Measurements from ENCODE around the gene PTPRN2. TPM values are rescaled to one million over a fixed set of nuclear protein-coding genes. Genes with fewer than 3 reads are reported as not detected.

PTPRN2 gene
- total and polyA plus RNA-seq, 4 experiments from 2014 or later: 1.7 to 2.6 (median 1.9) TPM

DNA sequence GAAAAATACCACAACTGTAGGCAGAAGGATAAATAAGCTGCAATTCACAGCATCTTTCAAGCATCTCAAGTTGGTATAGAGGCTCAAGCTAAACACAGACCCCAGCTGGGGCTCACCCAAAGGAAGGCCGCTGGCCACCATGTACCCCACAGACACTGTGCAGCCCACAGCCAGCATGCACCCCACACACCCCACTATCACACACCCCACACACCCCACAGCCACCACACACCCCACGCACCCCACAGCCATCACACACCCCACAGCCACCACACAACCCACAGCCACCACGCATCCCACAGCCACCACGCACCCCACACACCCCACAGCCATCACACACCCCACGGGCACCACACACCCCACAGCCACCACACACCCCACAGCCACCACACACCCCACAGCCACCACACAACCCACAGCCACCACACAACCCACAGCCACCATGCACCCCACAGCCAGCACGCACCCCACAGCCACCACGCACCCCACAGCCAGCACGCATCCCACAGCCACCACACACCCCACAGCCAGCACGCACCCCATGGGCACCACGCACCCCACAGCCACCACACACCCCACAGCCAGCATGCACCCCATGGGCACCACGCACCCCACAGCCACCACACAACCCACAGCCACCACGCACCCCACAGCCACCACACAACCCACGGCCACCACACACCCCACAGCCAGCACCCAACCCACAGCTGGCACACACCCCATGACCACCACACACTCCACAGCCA is 1036.1 kb downstream of the PTPRN2 start:
- Histone ChIP-seq H3K4me1 (ENCODE audit: insufficient read depth, low read length) (no peaks in the 10 kb centered on the region), H3K27ac (ENCODE audit: low read depth, low read length) (no peak overlapping the region), H3K4me3 (ENCODE audit: low read length in 2 of 2) (no peak overlapping the region), H3K9me3 (ENCODE audit: control insufficient read depth in 1 of 2, low read length in 2 of 2) (no peaks in the 10 kb centered on the region), H3K27me3 (ENCODE audit: insufficient read depth, low read length) (no peaks in the 10 kb centered on the region), H3K36me3 (ENCODE audit: insufficient read depth, low read length) (no peaks in the 10 kb centered on the region)
- intact Hi-C loops (cut with micrococcal nuclease): no loop called here
- DNase-seq: no peak
- Mint-ChIP-seq H3K9me3 (no peaks in the 10 kb centered on the region), H3K4me3 (no peak overlapping the region), H3K27me3 (peaks cover 0 to 1% of the 10 kb centered on the region in 2 donors), H3K4me1 (no peaks in the 10 kb centered on the region), H3K27ac (peak overlapping the region in 1 of 7 donors; percentile 55), H3K36me3 (no peaks in the 10 kb centered on the region)
- ChIA-PET CTCF (ENCODE audit: partially characterized antibody) (no interaction called here), POLR2A (ENCODE audit: partially characterized antibody) (no interaction called here)

DNA sequence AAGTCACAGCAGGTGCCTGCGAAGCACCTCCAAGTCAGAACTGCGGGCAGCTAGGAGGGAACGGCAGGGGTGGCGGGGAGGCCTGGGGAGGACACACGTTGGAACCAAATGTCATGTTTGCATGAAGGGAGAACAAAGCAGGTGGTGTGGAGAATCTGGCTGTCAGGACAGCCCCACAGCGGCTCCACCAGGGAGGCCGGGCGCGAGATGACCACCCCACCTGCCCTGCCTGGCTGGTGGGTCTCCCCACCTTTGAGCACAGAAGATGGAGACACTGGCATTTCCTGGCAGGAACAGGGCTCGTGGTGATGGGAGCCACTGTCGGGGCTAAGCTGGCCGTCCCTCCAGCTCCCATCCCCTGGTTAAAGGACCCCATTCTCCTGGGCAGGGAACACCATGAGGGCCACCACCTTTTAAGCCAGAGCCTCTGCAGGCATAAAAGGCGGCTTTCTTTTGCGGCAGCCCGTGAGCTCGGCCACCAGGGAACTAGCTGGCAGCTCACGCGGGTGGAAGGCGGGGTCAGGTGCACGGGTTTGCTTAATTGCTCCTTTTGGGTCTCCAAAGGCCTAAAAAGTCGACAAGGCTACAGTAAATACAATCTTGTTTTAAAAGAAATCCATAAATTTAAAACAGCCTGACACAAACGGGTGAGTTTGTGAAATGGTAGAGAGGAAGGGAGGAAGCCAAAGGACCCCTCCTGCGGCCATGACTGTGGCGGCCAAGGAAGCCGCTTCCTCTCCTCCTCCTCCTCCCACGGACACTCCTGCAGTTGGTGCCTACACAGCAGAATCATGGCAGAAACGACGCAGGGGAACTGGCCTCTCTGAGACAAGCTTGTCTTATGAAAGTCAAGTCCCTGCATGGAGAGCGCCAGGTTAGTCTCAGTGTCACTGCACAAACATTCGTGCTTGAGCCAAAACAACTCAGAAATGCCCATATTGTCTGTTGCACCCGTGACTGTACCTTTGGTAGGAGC is 1037.0 kb downstream of the PTPRN2 start:
- Mint-ChIP-seq H3K36me3 (no peaks in the 10 kb centered on the region), H3K27ac (no peak overlapping the region), H3K4me3 (no peak overlapping the region), H3K4me1 (no peaks in the 10 kb centered on the region), H3K27me3 (peaks cover 0 to 1% of the 10 kb centered on the region in 2 donors), H3K9me3 (no peaks in the 10 kb centered on the region)
- Histone ChIP-seq H3K4me1 (ENCODE audit: insufficient read depth, low read length) (no peaks in the 10 kb centered on the region), H3K27ac (ENCODE audit: low read depth, low read length) (no peak overlapping the region), H3K27me3 (ENCODE audit: insufficient read depth, low read length) (no peaks in the 10 kb centered on the region), H3K36me3 (ENCODE audit: insufficient read depth, low read length) (no peaks in the 10 kb centered on the region), H3K4me3 (ENCODE audit: low read length in 2 of 2) (no peak overlapping the region), H3K9me3 (ENCODE audit: control insufficient read depth in 1 of 2, low read length in 2 of 2) (no peaks in the 10 kb centered on the region)
- DNase-seq: no peak
- CTCF ChIA-PET (ENCODE audit: partially characterized antibody): interaction anchor here (1.4 kb wide), 1 partner anchor 118 kb away, joined by 3 read pairs; no protein-coding TSS in a partner anchor
- POLR2A ChIA-PET (ENCODE audit: partially characterized antibody): no interaction called here
- intact Hi-C loops (cut with micrococcal nuclease): no loop called here

DNA sequence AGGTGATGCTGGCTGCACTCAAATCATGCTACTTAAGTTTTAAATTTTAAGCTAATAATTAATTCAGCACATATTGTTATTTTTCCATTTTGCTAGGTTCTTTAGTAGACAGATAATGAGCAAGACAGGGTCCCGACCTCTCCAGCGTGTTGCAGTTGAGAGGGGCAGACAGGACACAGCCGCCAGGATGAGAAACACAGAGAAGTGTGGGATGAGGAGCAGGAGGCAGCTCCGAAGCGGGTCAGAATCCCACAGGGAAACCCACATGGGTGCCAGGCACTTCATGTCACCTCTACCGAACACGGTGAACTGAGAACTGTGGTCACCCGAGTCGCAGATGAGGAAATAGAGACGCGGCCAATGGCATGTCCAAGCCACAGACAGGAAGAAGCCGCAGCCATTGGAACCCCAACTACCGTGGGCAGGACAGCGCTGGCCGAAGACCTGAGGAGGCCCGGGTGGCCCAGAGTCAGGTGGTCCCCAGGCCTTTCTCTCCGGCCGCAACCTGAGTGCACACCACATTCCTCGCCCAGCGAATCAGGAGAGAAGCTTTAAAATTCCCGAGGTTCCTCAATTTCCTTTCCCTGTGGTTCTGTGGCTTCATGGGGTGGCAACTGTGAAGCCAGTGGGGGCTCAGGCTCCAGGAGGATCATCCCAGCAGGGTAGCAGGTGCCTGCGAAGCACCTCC is 1037.9 kb downstream of the PTPRN2 start:
- CTCF ChIA-PET (ENCODE audit: partially characterized antibody): interaction anchor here (1.2 to 1.4 kb wide), 2 partner anchors 19 to 117 kb away, joined by 3 read pairs; no protein-coding TSS in a partner anchor
- Histone ChIP-seq H3K27me3 (ENCODE audit: insufficient read depth, low read length) (no peaks in the 10 kb centered on the region), H3K4me1 (ENCODE audit: insufficient read depth, low read length) (no peaks in the 10 kb centered on the region), H3K27ac (ENCODE audit: low read depth, low read length) (no peak overlapping the region), H3K9me3 (ENCODE audit: control insufficient read depth in 1 of 2, low read length in 2 of 2) (no peaks in the 10 kb centered on the region), H3K4me3 (ENCODE audit: low read length in 2 of 2) (no peak overlapping the region), H3K36me3 (ENCODE audit: insufficient read depth, low read length) (no peaks in the 10 kb centered on the region)
- Mint-ChIP-seq H3K4me1 (peaks cover 0 to 5% (median under 1%) of the 10 kb centered on the region in 4 donors), H3K27ac (no peak overlapping the region), H3K9me3 (no peaks in the 10 kb centered on the region), H3K36me3 (no peaks in the 10 kb centered on the region), H3K4me3 (peak overlapping the region in 1 of 8 donors; percentile 12), H3K27me3 (peaks cover 0 to 1% of the 10 kb centered on the region in 2 donors)
- POLR2A ChIA-PET (ENCODE audit: partially characterized antibody): no interaction called here
- DNase-seq: no peak
- intact Hi-C loops (cut with micrococcal nuclease): no loop called here

DNA sequence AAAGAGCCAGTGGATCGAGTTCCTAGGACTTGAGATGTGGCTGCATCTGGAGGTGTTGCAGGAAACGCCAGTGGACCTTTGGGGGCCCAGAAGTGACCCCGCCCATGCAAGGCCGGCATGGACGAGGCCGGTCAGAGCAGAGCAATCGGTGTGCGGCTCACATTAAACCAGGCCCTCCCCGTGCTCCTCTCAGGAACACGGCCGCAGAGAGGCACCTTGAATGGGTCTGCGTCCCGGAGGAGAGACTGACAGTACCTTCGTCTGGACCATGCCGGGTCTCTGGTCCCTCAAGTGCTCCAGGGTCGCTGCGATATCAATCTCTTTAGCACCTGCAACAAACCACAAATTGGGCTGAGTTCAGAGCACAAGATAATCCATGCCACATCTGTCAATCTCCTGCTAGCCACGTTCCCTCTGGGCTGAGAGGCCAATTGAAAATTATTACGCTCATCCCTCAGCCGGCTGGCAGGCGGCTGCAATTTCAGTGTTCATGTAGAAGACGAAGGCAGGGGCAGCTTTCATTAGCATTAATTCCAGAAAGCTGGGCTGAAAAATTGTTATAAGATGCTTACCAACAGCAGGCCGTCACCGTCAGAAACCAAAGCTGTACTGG is 1038.8 kb downstream of the PTPRN2 start:
- Mint-ChIP-seq H3K27me3 (peaks cover 0 to 1% of the 10 kb centered on the region in 2 donors), H3K9me3 (no peaks in the 10 kb centered on the region), H3K4me3 (no peak overlapping the region), H3K27ac (no peak overlapping the region), H3K36me3 (no peaks in the 10 kb centered on the region), H3K4me1 (peaks cover 0 to 9% (median 4%) of the 10 kb centered on the region in 4 donors)
- POLR2A ChIA-PET (ENCODE audit: partially characterized antibody): no interaction called here
- intact Hi-C loops (cut with micrococcal nuclease): no loop called here
- Histone ChIP-seq H3K36me3 (ENCODE audit: insufficient read depth, low read length) (no peaks in the 10 kb centered on the region), H3K4me1 (ENCODE audit: insufficient read depth, low read length) (no peaks in the 10 kb centered on the region), H3K4me3 (ENCODE audit: low read length in 2 of 2) (no peak overlapping the region), H3K27me3 (ENCODE audit: insufficient read depth, low read length) (no peaks in the 10 kb centered on the region), H3K27ac (ENCODE audit: low read depth, low read length) (no peak overlapping the region), H3K9me3 (ENCODE audit: control insufficient read depth in 1 of 2, low read length in 2 of 2) (no peaks in the 10 kb centered on the region)
- CTCF ChIA-PET (ENCODE audit: partially characterized antibody): interaction anchor here (1.2 to 1.4 kb wide), 2 partner anchors 18 to 116 kb away, joined by 3 read pairs; no protein-coding TSS in a partner anchor
- no peak for DNase-seq

DNA sequence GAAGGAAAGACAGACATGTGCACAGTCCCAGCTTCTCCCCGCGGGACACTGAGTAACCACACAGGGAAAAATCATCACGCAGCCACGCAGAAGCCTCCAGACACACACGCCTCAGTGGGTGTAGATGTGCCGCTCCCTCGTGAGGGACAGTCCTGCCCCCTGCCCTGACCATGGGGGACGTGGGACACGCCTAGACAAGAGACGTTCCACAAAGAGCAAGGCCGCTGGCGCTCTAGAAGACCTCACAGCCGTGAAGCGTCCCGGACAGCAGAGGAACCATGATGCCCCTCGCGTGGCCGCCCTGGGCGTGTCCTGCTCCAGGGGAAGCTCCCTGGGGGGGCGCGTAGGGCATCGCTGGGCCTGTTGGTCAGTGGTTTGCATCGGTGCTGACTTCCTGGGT is 1040.0 kb downstream of the PTPRN2 start:
- ChIA-PET POLR2A (ENCODE audit: partially characterized antibody) (no interaction called here), CTCF (ENCODE audit: partially characterized antibody) (no interaction called here)
- Histone ChIP-seq H3K9me3 (ENCODE audit: control insufficient read depth in 1 of 2, low read length in 2 of 2) (no peaks in the 10 kb centered on the region), H3K27ac (ENCODE audit: low read depth, low read length) (no peak overlapping the region), H3K27me3 (ENCODE audit: insufficient read depth, low read length) (no peaks in the 10 kb centered on the region), H3K4me1 (ENCODE audit: insufficient read depth, low read length) (no peaks in the 10 kb centered on the region), H3K4me3 (ENCODE audit: low read length in 2 of 2) (no peak overlapping the region), H3K36me3 (ENCODE audit: insufficient read depth, low read length) (no peaks in the 10 kb centered on the region)
- intact Hi-C loops (cut with micrococcal nuclease): no loop called here
- H3K4me3 Mint-ChIP-seq: no peak overlapping the region
- DNase-seq: no peak
- no peaks in the 10 kb centered on the region for H3K9me3 Mint-ChIP-seq
- H3K27ac Mint-ChIP-seq: no peak overlapping the region
- H3K27me3 Mint-ChIP-seq: peaks cover 0 to 1% of the 10 kb centered on the region in 2 donors
- H3K36me3 Mint-ChIP-seq: no peaks in the 10 kb centered on the region
- H3K4me1 Mint-ChIP-seq: peaks cover 0 to 10% (median 4%) of the 10 kb centered on the region in 4 donors

DNA sequence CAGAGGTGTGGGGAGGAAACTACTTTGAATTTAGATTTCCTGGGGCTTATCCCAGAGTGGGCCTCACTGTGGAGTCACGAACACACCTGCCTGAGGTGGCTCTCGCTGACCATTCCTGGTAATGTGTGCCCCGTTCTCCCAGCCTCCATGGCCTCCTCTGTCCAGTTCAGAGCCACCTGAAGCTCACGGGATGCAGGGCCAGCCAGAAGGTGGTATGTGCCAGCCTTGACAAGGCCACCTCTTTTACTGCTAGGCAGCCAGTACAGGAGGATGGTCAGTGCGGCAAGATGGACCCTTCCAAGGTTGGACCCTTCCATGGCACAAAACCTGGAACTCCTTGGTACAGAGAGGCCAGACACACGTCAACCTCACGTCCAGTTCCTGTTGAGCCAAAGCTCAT is 1040.5 kb downstream of the PTPRN2 start:
- no peak overlapping the region for H3K4me3 Mint-ChIP-seq
- DNase-seq: no peak
- no peaks in the 10 kb centered on the region for H3K36me3 Mint-ChIP-seq

More for the DNA sequence above, 1040.5 kb downstream of the PTPRN2 start:
- CTCF ChIA-PET (ENCODE audit: partially characterized antibody): no interaction called here
- H3K9me3 ChIP-seq (ENCODE audit: control insufficient read depth in 1 of 2, low read length in 2 of 2): no peaks in the 10 kb centered on the region
- no peaks in the 10 kb centered on the region for H3K27me3 ChIP-seq (ENCODE audit: insufficient read depth, low read length)
- no peak overlapping the region for H3K27ac Mint-ChIP-seq
- peaks cover 0 to 10% (median 4%) of the 10 kb centered on the region in 4 donors for H3K4me1 Mint-ChIP-seq
- H3K36me3 ChIP-seq (ENCODE audit: insufficient read depth, low read length): no peaks in the 10 kb centered on the region
- POLR2A ChIA-PET (ENCODE audit: partially characterized antibody): no interaction called here
- no peak overlapping the region for H3K4me3 ChIP-seq (ENCODE audit: low read length in 2 of 2)
- peaks cover 0 to 1% of the 10 kb centered on the region in 2 donors for H3K27me3 Mint-ChIP-seq
- H3K27ac ChIP-seq (ENCODE audit: low read depth, low read length): no peak overlapping the region
- no peaks in the 10 kb centered on the region for H3K4me1 ChIP-seq (ENCODE audit: insufficient read depth, low read length)
- intact Hi-C loops (cut with micrococcal nuclease): no loop called here
- H3K9me3 Mint-ChIP-seq: no peaks in the 10 kb centered on the region

All from CD4-positive, alpha-beta memory T cell (primary cell).